Naive thymus-derived CD4-positive, alpha-beta T cell (primary cell): ENCODE results near the gene ETV6. TPM values are rescaled to one million over a fixed set of nuclear protein-coding genes. Genes with fewer than 3 reads are reported as not detected.

ENCODE experiments used
- ATAC-seq: fragments of 150-1000 bp; cut with Tn5 transposase; 2 replicates; pipeline ENCODE4 v1.10.0; 2021; ENCODE audit warnings: mild to moderate bottlenecking, moderate library complexity
- CTCF ChIA-PET: fragments of 350-600 bp; sonication (Branson Sonifier 250); formaldehyde crosslinking; loops from one replicate; lab custom pipeline; 2021; ENCODE audit warnings: antibody characterized with exemption; lab: Charles Lee
- POLR2A ChIA-PET: fragments of 350-600 bp; sonication (Branson Sonifier 250); formaldehyde crosslinking; loops from one replicate; lab custom pipeline; 2021; ENCODE audit warnings: antibody characterized with exemption, inconsistent platforms; lab: Charles Lee
- DNase-seq, 9 donors: peaks; one replicate each; pipeline versions ENCODE4 v3.0.0 to v3.0.0-alpha.2; 2020 to 2022; ENCODE audit warnings: mixed read lengths in 1 of 9
- H3K27ac ChIP-seq: one replicate; pipeline ENCODE4 v1.7.0; 2013; ENCODE audit warnings: mild to moderate bottlenecking, low read depth, low read length, moderate library complexity
- H3K27me3 ChIP-seq, 2 donors: one replicate each; pipeline ENCODE4 v1.7.0; 2013; ENCODE audit warnings: low read length in 2 of 2, mild to moderate bottlenecking in 2 of 2, moderate library complexity in 2 of 2; ENCODE audit not compliant: control insufficient read depth in 2 of 2, insufficient read depth in 2 of 2
- H3K36me3 ChIP-seq, 3 experiments: 1 replicate in 2 of 3; 2 replicates in 1 of 3; pipeline ENCODE4 v1.7.0; 2013; ENCODE audit warnings: low read length in 3 of 3, mild to moderate bottlenecking in 3 of 3, moderate library complexity in 1 of 3; ENCODE audit not compliant: insufficient read depth in 3 of 3, control insufficient read depth in 2 of 3
- H3K4me1 ChIP-seq, 2 donors: one replicate each; pipeline ENCODE4 v1.7.0; 2013; ENCODE audit warnings: low read length in 2 of 2, mild to moderate bottlenecking in 2 of 2, moderate library complexity in 1 of 2; ENCODE audit not compliant: control insufficient read depth in 2 of 2, insufficient read depth in 2 of 2
- H3K4me3 ChIP-seq: 2 replicates; pipeline ENCODE4 v1.7.0; 2013; ENCODE audit warnings: mild to moderate bottlenecking, low read length
- H3K9me3 ChIP-seq, 3 experiments: 1 replicate in 2 of 3; 2 replicates in 1 of 3; pipeline ENCODE4 v1.7.0; 2013; ENCODE audit warnings: low read length in 3 of 3; ENCODE audit not compliant: control insufficient read depth in 2 of 3
- H3K27ac Mint-ChIP-seq, 9 donors: one replicate each; pipeline ENCODE4 v1.8.0; 2020 to 2022; ENCODE audit warnings: mixed read lengths in 9 of 9, mild to moderate bottlenecking in 8 of 9, moderate library complexity in 5 of 9, inconsistent platforms in 2 of 9
- H3K27me3 Mint-ChIP-seq, 5 donors: one replicate each; pipeline ENCODE4 v1.8.0; 2021 to 2022; ENCODE audit warnings: mixed read lengths in 5 of 5, mild to moderate bottlenecking in 1 of 5
- H3K36me3 Mint-ChIP-seq, 5 donors: one replicate each; pipeline ENCODE4 v1.8.0; 2020 to 2022; ENCODE audit warnings: mixed read lengths in 5 of 5, mild to moderate bottlenecking in 3 of 5, inconsistent platforms in 1 of 5
- H3K4me1 Mint-ChIP-seq, 7 donors: one replicate each; pipeline ENCODE4 v1.8.0; 2020 to 2022; ENCODE audit warnings: mixed read lengths in 7 of 7, mild to moderate bottlenecking in 3 of 7, inconsistent platforms in 1 of 7
- H3K4me3 Mint-ChIP-seq, 10 donors: one replicate each; pipeline ENCODE4 v1.8.0; 2020 to 2022; ENCODE audit warnings: mild to moderate bottlenecking in 10 of 10, mixed read lengths in 10 of 10, moderate library complexity in 6 of 10, inconsistent platforms in 2 of 10
- H3K9me3 Mint-ChIP-seq, 11 donors: one replicate each; pipeline ENCODE4 v1.8.0; 2020 to 2022; ENCODE audit warnings: mixed read lengths in 11 of 11, mild to moderate bottlenecking in 4 of 11, inconsistent platforms in 1 of 11, moderate library complexity in 1 of 11
- intact Hi-C, 2 donors: fragments of 100-400 bp; cut with micrococcal nuclease; formaldehyde crosslinking; loops; one replicate each; pipeline ENCODE4 v1.15.1; 2023
- polyA plus RNA-seq, 2 donors: library from polyadenylated mRNA; unstranded; fragments of 300-500 nt; fragmentation: Illumina TruSeq; gene quantifications; one replicate each; pipeline ENCODE4 v1.2.3, GENCODE V29; 2021
- total RNA-seq, 6 experiments: library from RNA in 5 of 6; stranded (reverse) in 5 of 6; gene quantifications; 1 replicate in 5 of 6; 2 replicates in 1 of 6; pipeline ENCODE4 v1.2.3 and lab custom pipeline; 2021 to 2026

ETV6 gene
- total and polyA plus RNA-seq, 7 experiments from 2014 or later = 2.2 to 70.3 (median 25.3) TPM

- intact Hi-C loops = no loop called here
- peaks cover 0 to 8% of the 10 kb centered on the region in 2 donors for H3K4me1 ChIP-seq
- ATAC-seq = no peak
- ChIA-PET CTCF (interaction anchor here (0.6 kb wide), 1 partner anchor 1325 kb away, joined by 3 read pairs; no protein-coding TSS in a partner anchor), POLR2A (interaction anchor here (0.9 kb wide), 1 partner anchor 66 kb away, joined by 3 read pairs; no protein-coding TSS in a partner anchor)
- no peak overlapping the region for H3K4me3 ChIP-seq
- H3K4me3 Mint-ChIP-seq = peak overlapping the region in 1 of 10 donors; percentile 52
- peaks cover 0 to 30% (median 7%) of the 10 kb centered on the region in 5 donors for H3K36me3 Mint-ChIP-seq
- H3K36me3 ChIP-seq = no peaks in the 10 kb centered on the region
- no peak overlapping the region for H3K27ac ChIP-seq
- no peaks in the 10 kb centered on the region for H3K27me3 Mint-ChIP-seq
- H3K9me3 Mint-ChIP-seq = no peaks in the 10 kb centered on the region
- H3K9me3 ChIP-seq = no peaks in the 10 kb centered on the region
- no peaks in the 10 kb centered on the region for H3K27me3 ChIP-seq
- H3K4me1 Mint-ChIP-seq = peaks cover 37 to 65% (median 41%) of the 10 kb centered on the region in 7 donors
- DNase-seq = no peak
- peak overlapping the region in 2 of 9 donors; percentile 5 to 56 for H3K27ac Mint-ChIP-seq
Measured at GRCh38 chr12:11688831-11689230, 39.4 kb downstream of the ETV6 start.

GRCh38 chr12:11689591-11690186, 40.2 kb downstream of the ETV6 start:
- ChIA-PET CTCF (interaction anchor here (0.6 kb wide), 2 partner anchors 335 to 1326 kb away, joined by 3 read pairs; no protein-coding TSS in a partner anchor), POLR2A (interaction anchor here (0.9 kb wide), 1 partner anchor 65 kb away, joined by 3 read pairs; no protein-coding TSS in a partner anchor)
- no peak overlapping the region for H3K4me3 ChIP-seq
- H3K27ac ChIP-seq = no peak overlapping the region
- H3K36me3 Mint-ChIP-seq = peaks cover 0 to 31% (median 11%) of the 10 kb centered on the region in 5 donors
- H3K4me1 Mint-ChIP-seq = peaks cover 31 to 61% (median 37%) of the 10 kb centered on the region in 7 donors
- no peaks in the 10 kb centered on the region for H3K27me3 ChIP-seq
- peaks cover 0 to 8% of the 10 kb centered on the region in 2 donors for H3K4me1 ChIP-seq
- intact Hi-C loops = no loop called here
- H3K4me3 Mint-ChIP-seq = no peak overlapping the region
- no peak for DNase-seq
- no peaks in the 10 kb centered on the region for H3K36me3 ChIP-seq
- H3K27me3 Mint-ChIP-seq = no peaks in the 10 kb centered on the region
- ATAC-seq = no peak
- H3K27ac Mint-ChIP-seq = peak overlapping the region in 1 of 9 donors; percentile 5
- no peaks in the 10 kb centered on the region for H3K9me3 Mint-ChIP-seq
- H3K9me3 ChIP-seq = no peaks in the 10 kb centered on the region

GRCh38 chr12:11693067-11693466, 43.6 kb downstream of the ETV6 start:
- H3K27me3 ChIP-seq = no peaks in the 10 kb centered on the region
- no peak overlapping the region for H3K4me3 ChIP-seq
- Mint-ChIP-seq H3K27ac (no peak overlapping the region), H3K4me1 (peaks cover 21 to 58% (median 34%) of the 10 kb centered on the region in 7 donors), H3K9me3 (no peaks in the 10 kb centered on the region), H3K36me3 (peaks cover 0 to 34% (median 17%) of the 10 kb centered on the region in 5 donors), H3K27me3 (no peaks in the 10 kb centered on the region), H3K4me3 (no peak overlapping the region)
- CTCF ChIA-PET = no interaction called here
- H3K9me3 ChIP-seq = no peaks in the 10 kb centered on the region
- POLR2A ChIA-PET = no interaction called here
- intact Hi-C loops = no loop called here
- H3K4me1 ChIP-seq = no peaks in the 10 kb centered on the region
- ATAC-seq (no peak), DNase-seq (no peak)
- H3K36me3 ChIP-seq = no peaks in the 10 kb centered on the region
- H3K27ac ChIP-seq = no peak overlapping the region

GRCh38 chr12:11693601-11694000, 44.1 kb downstream of the ETV6 start:
- Histone ChIP-seq H3K4me1 (no peaks in the 10 kb centered on the region), H3K4me3 (no peak overlapping the region), H3K9me3 (no peaks in the 10 kb centered on the region), H3K27me3 (no peaks in the 10 kb centered on the region), H3K27ac (no peak overlapping the region), H3K36me3 (no peaks in the 10 kb centered on the region)
- peaks cover 0 to 35% (median 17%) of the 10 kb centered on the region in 5 donors for H3K36me3 Mint-ChIP-seq
- H3K27ac Mint-ChIP-seq = no peak overlapping the region
- H3K27me3 Mint-ChIP-seq = no peaks in the 10 kb centered on the region
- no peaks in the 10 kb centered on the region for H3K9me3 Mint-ChIP-seq
- CTCF ChIA-PET = no interaction called here
- ATAC-seq (no peak), DNase-seq (no peak)
- peaks cover 21 to 62% (median 37%) of the 10 kb centered on the region in 7 donors for H3K4me1 Mint-ChIP-seq
- POLR2A ChIA-PET = no interaction called here
- no peak overlapping the region for H3K4me3 Mint-ChIP-seq
- intact Hi-C loops = no loop called here

GRCh38 chr12:11694528-11694927, 45.1 kb downstream of the ETV6 start:
- Mint-ChIP-seq H3K4me3 (no peak overlapping the region), H3K36me3 (peaks cover 0 to 33% (median 17%) of the 10 kb centered on the region in 5 donors), H3K27ac (no peak overlapping the region), H3K27me3 (no peaks in the 10 kb centered on the region), H3K9me3 (no peaks in the 10 kb centered on the region), H3K4me1 (peaks cover 21 to 68% (median 34%) of the 10 kb centered on the region in 7 donors)
- H3K9me3 ChIP-seq = no peaks in the 10 kb centered on the region
- ChIA-PET POLR2A (no interaction called here), CTCF (no interaction called here)
- no peak overlapping the region for H3K4me3 ChIP-seq
- ATAC-seq (no peak), DNase-seq (no peak)
- intact Hi-C loops = no loop called here
- no peaks in the 10 kb centered on the region for H3K27me3 ChIP-seq
- no peaks in the 10 kb centered on the region for H3K36me3 ChIP-seq
- H3K27ac ChIP-seq = no peak overlapping the region
- H3K4me1 ChIP-seq = no peaks in the 10 kb centered on the region

GRCh38 chr12:11695321-11695720, 45.8 kb downstream of the ETV6 start:
- H3K4me3 Mint-ChIP-seq = no peak overlapping the region
- no peaks in the 10 kb centered on the region for H3K27me3 Mint-ChIP-seq
- H3K27ac ChIP-seq = no peak overlapping the region
- POLR2A ChIA-PET = no interaction called here
- H3K27ac Mint-ChIP-seq = no peak overlapping the region
- H3K4me1 ChIP-seq = no peaks in the 10 kb centered on the region
- no peaks in the 10 kb centered on the region for H3K9me3 ChIP-seq
- peaks cover 18 to 69% (median 28%) of the 10 kb centered on the region in 7 donors for H3K4me1 Mint-ChIP-seq
- intact Hi-C loops = no loop called here
- CTCF ChIA-PET = no interaction called here
- H3K36me3 Mint-ChIP-seq = peaks cover 0 to 29% (median 10%) of the 10 kb centered on the region in 5 donors
- no peaks in the 10 kb centered on the region for H3K36me3 ChIP-seq
- H3K9me3 Mint-ChIP-seq = no peaks in the 10 kb centered on the region
- H3K27me3 ChIP-seq = no peaks in the 10 kb centered on the region
- DNase-seq = no peak
- no peak overlapping the region for H3K4me3 ChIP-seq
- ATAC-seq = no peak

- ATAC-seq = no peak
- POLR2A ChIA-PET = no interaction called here
- Mint-ChIP-seq H3K36me3 (peaks cover 0 to 28% (median 13%) of the 10 kb centered on the region in 5 donors), H3K27me3 (no peaks in the 10 kb centered on the region), H3K4me1 (peaks cover 20 to 70% (median 28%) of the 10 kb centered on the region in 7 donors), H3K9me3 (no peaks in the 10 kb centered on the region), H3K4me3 (no peak overlapping the region), H3K27ac (peak overlapping the region in 1 of 9 donors; percentile 7)
- Histone ChIP-seq H3K27me3 (no peaks in the 10 kb centered on the region), H3K4me1 (no peaks in the 10 kb centered on the region), H3K4me3 (no peak overlapping the region), H3K36me3 (no peaks in the 10 kb centered on the region), H3K9me3 (no peaks in the 10 kb centered on the region), H3K27ac (no peak overlapping the region)
- DNase-seq = no peak
- CTCF ChIA-PET = no interaction called here
- intact Hi-C loops = no loop called here
Measured at GRCh38 chr12:11696084-11696483, 46.6 kb downstream of the ETV6 start.
